Activated T-cell treated with anti-CD3 and anti-CD28 coated beads, Interleukin-2, amount 50 U/mL, for 4 hours (primary cell): ENCODE results near the gene BAK1. TPM values are rescaled to one million over a fixed set of nuclear protein-coding genes. Genes with fewer than 3 reads are reported as not detected.

ENCODE experiments used
- ATAC-seq, 2 donors: fragments of 200-7000 bp; cut with Tn5 transposase; one replicate each; pipeline ENCODE4 v1.10.0; 2021
- DNase-seq: peaks from one replicate; pipeline ENCODE4 v3.0.0-alpha.2; 2020
- H3K27me3 Mint-ChIP-seq: one replicate; pipeline ENCODE4 v1.8.0; 2021; ENCODE audit warnings: low read depth, mixed read lengths
- H3K36me3 Mint-ChIP-seq: one replicate; pipeline ENCODE4 v1.8.0; 2022; ENCODE audit warnings: mixed read lengths; ENCODE audit not compliant: insufficient read depth
- H3K4me1 Mint-ChIP-seq: one replicate; pipeline ENCODE4 v1.8.0; 2021; ENCODE audit warnings: low read depth, mixed read lengths
- H3K4me3 Mint-ChIP-seq: one replicate; pipeline ENCODE4 v1.8.0; 2021; ENCODE audit warnings: mild to moderate bottlenecking, moderate library complexity, mixed read lengths
- H3K9me3 Mint-ChIP-seq: one replicate; pipeline ENCODE4 v1.8.0; 2021; ENCODE audit warnings: mixed read lengths
- total RNA-seq, 3 donors: library from RNA; stranded (reverse); gene quantifications; one replicate each; pipeline ENCODE4 v1.2.1, GENCODE V29; 2021

Gene BAK1
- total RNA-seq, 3 donors from 2014 or later = 42.1 to 52.0 (median 49.8) TPM

- no peaks in the 10 kb centered on the region for H3K36me3 Mint-ChIP-seq
- no peaks in the 10 kb centered on the region for H3K4me1 Mint-ChIP-seq
- H3K4me3 Mint-ChIP-seq = no peak overlapping the region
- H3K27me3 Mint-ChIP-seq = peaks cover 2% of the 10 kb centered on the region
- no peaks in the 10 kb centered on the region for H3K9me3 Mint-ChIP-seq
- no peak for DNase-seq
- no peak for ATAC-seq
Observed at GRCh38 chr6:33613795-33614168, 33.7 kb upstream of the BAK1 start.

GRCh38 chr6:33613146-33613794 lies 33.2 kb upstream of the BAK1 start:
- ATAC-seq (no peak), DNase-seq (no peak)
- no peak overlapping the region for H3K4me3 Mint-ChIP-seq
- H3K4me1 Mint-ChIP-seq = no peaks in the 10 kb centered on the region
- peaks cover 2% of the 10 kb centered on the region for H3K27me3 Mint-ChIP-seq
- no peaks in the 10 kb centered on the region for H3K9me3 Mint-ChIP-seq
- no peaks in the 10 kb centered on the region for H3K36me3 Mint-ChIP-seq

GRCh38 chr6:33610779-33611732 lies 31.0 kb upstream of the BAK1 start:
- DNase-seq = no peak
- no peak for ATAC-seq
- no peaks in the 10 kb centered on the region for H3K9me3 Mint-ChIP-seq
- no peak overlapping the region for H3K4me3 Mint-ChIP-seq
- H3K27me3 Mint-ChIP-seq = peaks cover 2% of the 10 kb centered on the region
- H3K36me3 Mint-ChIP-seq = no peaks in the 10 kb centered on the region
- no peaks in the 10 kb centered on the region for H3K4me1 Mint-ChIP-seq

- no peak for DNase-seq
- Mint-ChIP-seq H3K36me3 (no peaks in the 10 kb centered on the region), H3K4me3 (no peak overlapping the region), H3K4me1 (no peaks in the 10 kb centered on the region), H3K27me3 (peaks cover 2% of the 10 kb centered on the region), H3K9me3 (peaks cover 3% of the 10 kb centered on the region)
- no peak for ATAC-seq
Observed at GRCh38 chr6:33610067-33610466, 30.0 kb upstream of the BAK1 start.

GRCh38 chr6:33609528-33609927 lies 29.5 kb upstream of the BAK1 start:
- Mint-ChIP-seq H3K36me3 (no peaks in the 10 kb centered on the region), H3K27me3 (peaks cover 2% of the 10 kb centered on the region), H3K4me3 (no peak overlapping the region), H3K4me1 (no peaks in the 10 kb centered on the region), H3K9me3 (peaks cover 6% of the 10 kb centered on the region)
- DNase-seq (no peak), ATAC-seq (no peak)

GRCh38 chr6:33609019-33609418 lies 28.9 kb upstream of the BAK1 start:
- ATAC-seq (no peak), DNase-seq (no peak)
- Mint-ChIP-seq H3K36me3 (no peaks in the 10 kb centered on the region), H3K4me1 (no peaks in the 10 kb centered on the region), H3K4me3 (no peak overlapping the region), H3K27me3 (peaks cover 2% of the 10 kb centered on the region), H3K9me3 (peaks cover 6% of the 10 kb centered on the region)

GRCh38 chr6:33607784-33608161 lies 27.7 kb upstream of the BAK1 start:
- Mint-ChIP-seq H3K36me3 (no peaks in the 10 kb centered on the region), H3K4me1 (no peaks in the 10 kb centered on the region), H3K27me3 (peaks cover 2% of the 10 kb centered on the region), H3K4me3 (no peak overlapping the region), H3K9me3 (peaks cover 6% of the 10 kb centered on the region)
- DNase-seq (no peak), ATAC-seq (no peak)

GRCh38 chr6:33607126-33607783 lies 27.2 kb upstream of the BAK1 start:
- no peak for DNase-seq

GRCh38 chr6:33606642-33607041 lies 26.6 kb upstream of the BAK1 start:
- no peak for ATAC-seq
- Mint-ChIP-seq H3K36me3 (no peaks in the 10 kb centered on the region), H3K9me3 (peaks cover 6% of the 10 kb centered on the region), H3K4me3 (no peak overlapping the region), H3K27me3 (peaks cover 2% of the 10 kb centered on the region), H3K4me1 (no peaks in the 10 kb centered on the region)
- DNase-seq = no peak

More at GRCh38 chr6:33607126-33607783, 27.2 kb upstream of the BAK1 start:
- no peaks in the 10 kb centered on the region for H3K36me3 Mint-ChIP-seq
- no peak overlapping the region for H3K4me3 Mint-ChIP-seq
- no peak for ATAC-seq
- H3K27me3 Mint-ChIP-seq = peaks cover 2% of the 10 kb centered on the region
- peaks cover 6% of the 10 kb centered on the region for H3K9me3 Mint-ChIP-seq
- H3K4me1 Mint-ChIP-seq = no peaks in the 10 kb centered on the region

GRCh38 chr6:33604941-33605854 lies 25.1 kb upstream of the BAK1 start:
- no peaks in the 10 kb centered on the region for H3K4me1 Mint-ChIP-seq
- no peak for DNase-seq
- ATAC-seq = no peak
- H3K4me3 Mint-ChIP-seq = no peak overlapping the region
- peaks cover 6% of the 10 kb centered on the region for H3K9me3 Mint-ChIP-seq
- no peaks in the 10 kb centered on the region for H3K36me3 Mint-ChIP-seq
- H3K27me3 Mint-ChIP-seq = peaks cover 2% of the 10 kb centered on the region

GRCh38 chr6:33602180-33602579 lies 22.1 kb upstream of the BAK1 start:
- no peaks in the 10 kb centered on the region for H3K4me1 Mint-ChIP-seq
- H3K4me3 Mint-ChIP-seq = no peak overlapping the region
- H3K27me3 Mint-ChIP-seq = no peaks in the 10 kb centered on the region
- no peaks in the 10 kb centered on the region for H3K36me3 Mint-ChIP-seq
- no peak for DNase-seq
- H3K9me3 Mint-ChIP-seq = peaks cover 6% of the 10 kb centered on the region
- ATAC-seq = no peak

- no peaks in the 10 kb centered on the region for H3K36me3 Mint-ChIP-seq
- no peak overlapping the region for H3K4me3 Mint-ChIP-seq
- peaks cover 2% of the 10 kb centered on the region for H3K4me1 Mint-ChIP-seq
- ATAC-seq = no peak
- no peaks in the 10 kb centered on the region for H3K27me3 Mint-ChIP-seq
- peaks cover 6% of the 10 kb centered on the region for H3K9me3 Mint-ChIP-seq
- DNase-seq = no peak
Observed at GRCh38 chr6:33600761-33601160, 20.7 kb upstream of the BAK1 start.

- H3K27me3 Mint-ChIP-seq = no peaks in the 10 kb centered on the region
Observed at GRCh38 chr6:33599413-33599938, 19.4 kb upstream of the BAK1 start.

More at GRCh38 chr6:33599413-33599938, 19.4 kb upstream of the BAK1 start:
- DNase-seq = no peak
- Mint-ChIP-seq H3K9me3 (no peaks in the 10 kb centered on the region), H3K4me3 (no peak overlapping the region), H3K36me3 (no peaks in the 10 kb centered on the region), H3K4me1 (peaks cover 2% of the 10 kb centered on the region)
- ATAC-seq = no peak
